ENCODE measurements around the gene CHIT1. TPM values are rescaled to one million over a fixed set of nuclear protein-coding genes. Genes with fewer than 3 reads are reported as not detected.
A peak's percentile ranks its signal among the peaks of the same experiment; 100 is the strongest.

Gene CHIT1
- total RNA-seq, 2 donors from 2014 or later = 1.3 to 2.2 TPM

GRCh38 chr1:203207751-203208150 is 21.7 kb downstream of the CHIT1 start:
- H3K27ac Mint-ChIP-seq = no peak overlapping the region
- no peaks in the 10 kb centered on the region for H3K36me3 Mint-ChIP-seq
- no peak for DNase-seq (ENCODE audit: low spot score in 2 of 2)
- H3K9me3 Mint-ChIP-seq = no peaks in the 10 kb centered on the region
- ATAC-seq = no peak

DNA sequence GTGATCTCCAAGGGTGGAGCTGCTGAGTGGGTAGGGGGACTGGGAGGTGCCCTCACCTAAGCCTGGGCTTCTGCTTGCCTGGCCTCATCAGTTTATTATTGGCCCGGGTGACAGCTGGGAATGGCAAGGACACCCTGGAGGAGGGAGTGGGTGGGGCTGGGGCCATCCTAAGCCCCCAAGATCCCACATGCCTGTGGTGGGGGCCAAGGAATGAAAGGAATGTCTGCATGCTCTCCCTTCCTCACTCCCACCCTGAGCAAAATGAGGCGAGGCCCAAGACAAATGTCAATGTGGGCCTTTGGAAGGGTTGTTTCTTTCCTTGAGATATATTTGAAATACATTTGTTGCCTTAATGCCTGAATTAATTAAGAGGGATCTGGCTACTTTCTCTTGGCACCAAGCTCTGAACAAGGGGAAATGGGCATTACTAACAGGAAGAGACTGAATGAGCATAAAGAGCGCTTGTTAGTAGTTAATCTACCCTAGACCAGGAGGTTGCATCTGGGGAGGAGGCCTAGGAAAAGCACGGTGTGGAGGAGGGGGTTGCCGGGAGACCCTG is 23.3 kb downstream of the CHIT1 start:
- H3K9me3 Mint-ChIP-seq = no peaks in the 10 kb centered on the region
- no peaks in the 10 kb centered on the region for H3K36me3 Mint-ChIP-seq

DNA sequence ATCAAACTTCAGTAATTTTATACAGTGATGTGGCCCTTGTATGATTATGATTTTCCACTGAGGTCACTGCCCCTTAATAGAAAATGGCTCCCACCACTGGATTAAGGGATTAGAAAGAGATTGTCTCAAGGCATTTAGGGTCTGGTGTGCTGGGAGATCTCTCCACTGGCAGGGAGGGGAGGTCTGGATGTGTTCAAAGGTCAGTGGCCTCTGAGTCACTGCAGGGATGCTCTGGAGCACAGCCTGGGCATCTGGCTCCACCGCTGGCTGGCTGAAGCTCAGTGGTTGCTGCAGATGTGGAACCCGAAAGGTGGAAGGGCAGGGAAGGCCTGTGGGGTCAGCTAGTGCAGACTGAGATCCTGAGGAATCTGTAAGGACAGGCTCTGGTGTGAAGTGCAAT is 24.7 kb downstream of the CHIT1 start:
- H3K36me3 Mint-ChIP-seq = no peaks in the 10 kb centered on the region
- H3K9me3 Mint-ChIP-seq = no peaks in the 10 kb centered on the region
- ATAC-seq = no peak

More for the DNA sequence above, 23.3 kb downstream of the CHIT1 start:
- DNase-seq (ENCODE audit: low spot score in 2 of 2) (no peak), ATAC-seq (no peak)
- no peak overlapping the region for H3K27ac Mint-ChIP-seq

GRCh38 chr1:203202431-203203245 is 26.8 kb downstream of the CHIT1 start:
- DNase-seq (ENCODE audit: low spot score in 2 of 2) (no peak), ATAC-seq (no peak)
- Mint-ChIP-seq H3K36me3 (no peaks in the 10 kb centered on the region), H3K9me3 (no peaks in the 10 kb centered on the region), H3K27ac (no peak overlapping the region)

More for the DNA sequence above, 24.7 kb downstream of the CHIT1 start:
- no peak for DNase-seq (ENCODE audit: low spot score in 2 of 2)
- H3K27ac Mint-ChIP-seq = no peak overlapping the region

GRCh38 chr1:203201516-203202205 is 27.8 kb downstream of the CHIT1 start:
- Mint-ChIP-seq H3K27ac (no peak overlapping the region), H3K36me3 (no peaks in the 10 kb centered on the region)
- ATAC-seq = no peak

GRCh38 chr1:203200916-203201315 is 28.6 kb downstream of the CHIT1 start:
- DNase-seq (ENCODE audit: low spot score in 2 of 2) = no peak
- no peaks in the 10 kb centered on the region for H3K36me3 Mint-ChIP-seq
- no peaks in the 10 kb centered on the region for H3K9me3 Mint-ChIP-seq
- ATAC-seq = no peak
- peak overlapping the region in 1 of 2 donors; percentile 0 for H3K27ac Mint-ChIP-seq

More at GRCh38 chr1:203201516-203202205, 27.8 kb downstream of the CHIT1 start:
- no peak for DNase-seq (ENCODE audit: low spot score in 2 of 2)
- no peaks in the 10 kb centered on the region for H3K9me3 Mint-ChIP-seq

- no peak for DNase-seq (ENCODE audit: low spot score in 2 of 2)
- Mint-ChIP-seq H3K9me3 (no peaks in the 10 kb centered on the region), H3K36me3 (no peaks in the 10 kb centered on the region), H3K27ac (peak overlapping the region in 1 of 2 donors; percentile 0)
- ATAC-seq = no peak
Observed at GRCh38 chr1:203199816-203200571, 29.5 kb downstream of the CHIT1 start.

- Mint-ChIP-seq H3K36me3 (no peaks in the 10 kb centered on the region), H3K27ac (no peak overlapping the region), H3K9me3 (no peaks in the 10 kb centered on the region)
- no peak for ATAC-seq
- DNase-seq (ENCODE audit: low spot score in 2 of 2) = no peak
Observed at GRCh38 chr1:203199481-203199815, 30.0 kb downstream of the CHIT1 start.

- no peaks in the 10 kb centered on the region for H3K9me3 Mint-ChIP-seq
- DNase-seq (ENCODE audit: low spot score in 2 of 2) (no peak), ATAC-seq (no peak)
- no peak overlapping the region for H3K27ac Mint-ChIP-seq
- no peaks in the 10 kb centered on the region for H3K36me3 Mint-ChIP-seq
Observed at GRCh38 chr1:203199002-203199401, 30.5 kb downstream of the CHIT1 start.

- DNase-seq (ENCODE audit: low spot score in 2 of 2) (no peak), ATAC-seq (peak in 1 of 2 donors; percentile 53)
- Mint-ChIP-seq H3K27ac (peak overlapping the region in 1 of 2 donors; percentile 24), H3K36me3 (no peaks in the 10 kb centered on the region), H3K9me3 (no peaks in the 10 kb centered on the region)
Observed at GRCh38 chr1:203197625-203198024, 31.8 kb downstream of the CHIT1 start.

DNA sequence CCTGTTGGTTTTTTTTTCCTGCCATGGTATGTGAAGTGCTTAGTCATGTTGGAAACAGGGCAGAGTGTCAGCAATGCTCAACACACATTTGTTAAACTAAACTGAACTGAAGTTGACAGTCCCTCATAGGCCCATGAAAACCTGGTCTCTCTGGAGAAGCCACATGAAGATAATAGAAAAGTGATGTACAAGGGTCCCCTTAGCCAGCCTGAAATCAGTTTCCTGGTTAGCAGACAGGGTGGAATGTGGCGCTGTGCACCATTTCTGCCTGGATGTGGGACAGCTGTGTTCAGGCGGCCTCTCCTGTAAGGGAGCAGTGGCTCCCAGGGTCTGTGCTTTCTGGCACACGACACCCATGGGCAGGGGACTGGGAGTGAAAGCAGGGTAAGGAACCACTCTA is 33.1 kb downstream of the CHIT1 start:
- no peaks in the 10 kb centered on the region for H3K9me3 Mint-ChIP-seq
- no peak for ATAC-seq

GRCh38 chr1:203190949-203191348 is 38.5 kb downstream of the CHIT1 start:
- DNase-seq (ENCODE audit: low spot score in 2 of 2) = no peak
- H3K9me3 Mint-ChIP-seq = no peaks in the 10 kb centered on the region
- H3K36me3 Mint-ChIP-seq = no peaks in the 10 kb centered on the region
- no peak for ATAC-seq
- no peak overlapping the region for H3K27ac Mint-ChIP-seq

More for the DNA sequence above, 33.1 kb downstream of the CHIT1 start:
- no peak for DNase-seq (ENCODE audit: low spot score in 2 of 2)
- no peaks in the 10 kb centered on the region for H3K36me3 Mint-ChIP-seq
- H3K27ac Mint-ChIP-seq = no peak overlapping the region

DNA sequence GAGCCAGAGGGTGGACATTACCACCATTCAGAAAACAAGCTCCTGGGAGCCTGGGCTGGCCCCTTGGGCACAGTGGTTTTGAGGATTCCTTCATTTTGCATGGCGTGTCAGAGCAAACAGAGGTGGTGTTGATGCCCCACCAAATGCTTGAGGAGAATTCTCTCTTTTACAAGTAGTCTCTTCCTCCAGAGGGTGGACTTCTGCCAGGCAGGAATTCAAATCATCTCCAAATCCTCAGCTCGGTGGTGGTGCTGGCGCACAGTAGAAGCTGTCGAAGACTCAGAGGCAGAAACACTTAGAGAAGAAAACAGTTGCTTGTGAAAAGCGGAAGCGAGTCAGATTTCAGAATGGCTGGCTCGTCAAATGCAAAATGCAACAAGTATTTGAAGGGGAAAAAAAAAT is 39.5 kb downstream of the CHIT1 start:
- Mint-ChIP-seq H3K27ac (no peak overlapping the region), H3K9me3 (no peaks in the 10 kb centered on the region), H3K36me3 (no peaks in the 10 kb centered on the region)
- DNase-seq (ENCODE audit: low spot score in 2 of 2) (no peak), ATAC-seq (no peak)

DNA sequence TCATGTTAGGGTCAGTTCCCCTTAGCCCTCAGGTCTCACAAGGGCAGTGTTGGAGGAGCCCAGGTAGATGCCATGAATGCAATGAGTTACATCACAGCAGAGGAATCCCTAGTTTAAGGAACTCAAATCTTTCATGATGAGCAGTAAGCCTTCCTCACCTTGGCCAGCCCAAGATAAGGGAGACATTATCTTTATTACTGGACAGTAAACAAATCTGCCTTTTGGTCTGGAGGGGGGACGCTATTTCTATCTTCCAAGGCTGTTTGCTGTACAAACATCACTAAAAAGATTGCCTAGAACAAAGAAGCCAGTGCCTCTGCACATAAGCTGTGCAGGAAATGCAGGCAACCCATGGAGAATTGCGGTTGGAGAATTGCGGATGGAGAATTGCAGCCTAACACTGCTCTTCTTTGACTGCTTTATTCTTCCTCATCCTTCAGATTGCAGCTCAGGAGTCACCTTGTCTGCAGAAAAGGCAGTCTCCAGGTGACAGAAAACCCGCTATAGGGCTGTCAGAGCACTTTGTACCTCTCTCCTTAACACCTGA is 40.7 kb downstream of the CHIT1 start:
- ATAC-seq = no peak
- no peak for DNase-seq (ENCODE audit: low spot score in 2 of 2)
- Mint-ChIP-seq H3K27ac (no peak overlapping the region), H3K9me3 (no peaks in the 10 kb centered on the region), H3K36me3 (no peaks in the 10 kb centered on the region)

GRCh38 chr1:203187689-203188264 is 41.7 kb downstream of the CHIT1 start:
- DNase-seq (ENCODE audit: low spot score in 2 of 2) (no peak), ATAC-seq (no peak)
- Mint-ChIP-seq H3K27ac (no peak overlapping the region), H3K36me3 (no peaks in the 10 kb centered on the region), H3K9me3 (no peaks in the 10 kb centered on the region)

GRCh38 chr1:203187304-203187685 is 42.2 kb downstream of the CHIT1 start:
- ATAC-seq = no peak
- no peaks in the 10 kb centered on the region for H3K9me3 Mint-ChIP-seq
- DNase-seq (ENCODE audit: low spot score in 2 of 2) = no peak
- no peak overlapping the region for H3K27ac Mint-ChIP-seq
- H3K36me3 Mint-ChIP-seq = no peaks in the 10 kb centered on the region
